Nephron (organoid): ENCODE data around the gene VAV2.
A peak's percentile ranks its signal among the peaks of the same experiment; 100 is the strongest.

ENCODE experiments used
- H3K27ac Mint-ChIP-seq, 3 experiments: 2 replicates each; pipeline ENCODE4 v1.8.0; 2020; ENCODE audit warnings: mixed read lengths in 3 of 3, mild to moderate bottlenecking in 2 of 3, moderate library complexity in 1 of 3
- H3K27me3 Mint-ChIP-seq: 2 replicates; pipeline ENCODE4 v1.8.0; 2021; ENCODE audit warnings: low read depth, mild to moderate bottlenecking, moderate library complexity, mixed read lengths
- H3K36me3 Mint-ChIP-seq: 2 replicates; pipeline ENCODE4 v1.8.0; 2020; ENCODE audit warnings: low read depth, mixed read lengths
- H3K4me1 Mint-ChIP-seq: 2 replicates; pipeline ENCODE4 v1.8.0; 2020; ENCODE audit warnings: mixed read lengths
- H3K4me3 Mint-ChIP-seq, 3 experiments: 2 replicates each; pipeline ENCODE4 v1.8.0; 2020; ENCODE audit warnings: mild to moderate bottlenecking in 3 of 3, mixed read lengths in 3 of 3, moderate library complexity in 2 of 3
- H3K9me3 Mint-ChIP-seq: 2 replicates; pipeline ENCODE4 v1.8.0; 2020; ENCODE audit warnings: mixed read lengths
- TF ChIP-seq, protein P1 (sequence below), 3 experiments: fragments of 200-600 bp; sonication (generic); IDR thresholded peaks; one replicate each; pipeline ENCODE4 v1.5.0; 2021; ENCODE audit warnings: antibody characterized with exemption in 3 of 3; ENCODE audit not compliant: unreplicated experiment in 3 of 3

Gene VAV2

GRCh38 chr9:133821601-133822429, 170.3 kb downstream of the VAV2 start:
- H3K36me3 Mint-ChIP-seq, result peaks cover 15% of the 10 kb centered on the region
- H3K4me1 Mint-ChIP-seq, result peaks cover 54% of the 10 kb centered on the region
- H3K27me3 Mint-ChIP-seq, result peaks cover 15% of the 10 kb centered on the region
- no peaks in the 10 kb centered on the region for H3K9me3 Mint-ChIP-seq
- H3K27ac Mint-ChIP-seq, result peak overlapping the region; percentile 78 to 83 (median 82)
- peak overlapping the region in 2 of 3 experiments; percentile 34 to 35 for H3K4me3 Mint-ChIP-seq
- TF ChIP-seq, protein P1, sequence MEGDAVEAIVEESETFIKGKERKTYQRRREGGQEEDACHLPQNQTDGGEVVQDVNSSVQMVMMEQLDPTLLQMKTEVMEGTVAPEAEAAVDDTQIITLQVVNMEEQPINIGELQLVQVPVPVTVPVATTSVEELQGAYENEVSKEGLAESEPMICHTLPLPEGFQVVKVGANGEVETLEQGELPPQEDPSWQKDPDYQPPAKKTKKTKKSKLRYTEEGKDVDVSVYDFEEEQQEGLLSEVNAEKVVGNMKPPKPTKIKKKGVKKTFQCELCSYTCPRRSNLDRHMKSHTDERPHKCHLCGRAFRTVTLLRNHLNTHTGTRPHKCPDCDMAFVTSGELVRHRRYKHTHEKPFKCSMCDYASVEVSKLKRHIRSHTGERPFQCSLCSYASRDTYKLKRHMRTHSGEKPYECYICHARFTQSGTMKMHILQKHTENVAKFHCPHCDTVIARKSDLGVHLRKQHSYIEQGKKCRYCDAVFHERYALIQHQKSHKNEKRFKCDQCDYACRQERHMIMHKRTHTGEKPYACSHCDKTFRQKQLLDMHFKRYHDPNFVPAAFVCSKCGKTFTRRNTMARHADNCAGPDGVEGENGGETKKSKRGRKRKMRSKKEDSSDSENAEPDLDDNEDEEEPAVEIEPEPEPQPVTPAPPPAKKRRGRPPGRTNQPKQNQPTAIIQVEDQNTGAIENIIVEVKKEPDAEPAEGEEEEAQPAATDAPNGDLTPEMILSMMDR (IDR thresholded peaks at IDR 0.05; ENCODE audit: unreplicated experiment in 3 of 3), result no peak

- peak overlapping the region in 1 of 3 experiments; percentile 32 for H3K27ac Mint-ChIP-seq
These were observed 172.2 kb downstream of the VAV2 start for GRCh38 chr9:133819923-133820322.

GRCh38 chr9:133818444-133818843, 173.7 kb downstream of the VAV2 start:
- H3K9me3 Mint-ChIP-seq, result no peaks in the 10 kb centered on the region
- H3K27ac Mint-ChIP-seq, result no peak overlapping the region
- peaks cover 58% of the 10 kb centered on the region for H3K4me1 Mint-ChIP-seq
- H3K4me3 Mint-ChIP-seq, result no peak overlapping the region
- H3K27me3 Mint-ChIP-seq, result peaks cover 5% of the 10 kb centered on the region
- H3K36me3 Mint-ChIP-seq, result peaks cover 21% of the 10 kb centered on the region
- TF ChIP-seq, protein P1 (IDR thresholded peaks at IDR 0.05; ENCODE audit: unreplicated experiment in 3 of 3), result no peak

More at GRCh38 chr9:133819923-133820322, 172.2 kb downstream of the VAV2 start:
- H3K36me3 Mint-ChIP-seq, result peaks cover 21% of the 10 kb centered on the region
- TF ChIP-seq, protein P1 (IDR thresholded peaks at IDR 0.05; ENCODE audit: unreplicated experiment in 3 of 3), result no peak
- H3K4me3 Mint-ChIP-seq, result no peak overlapping the region
- peaks cover 53% of the 10 kb centered on the region for H3K4me1 Mint-ChIP-seq
- no peaks in the 10 kb centered on the region for H3K9me3 Mint-ChIP-seq
- peaks cover 8% of the 10 kb centered on the region for H3K27me3 Mint-ChIP-seq

DNA sequence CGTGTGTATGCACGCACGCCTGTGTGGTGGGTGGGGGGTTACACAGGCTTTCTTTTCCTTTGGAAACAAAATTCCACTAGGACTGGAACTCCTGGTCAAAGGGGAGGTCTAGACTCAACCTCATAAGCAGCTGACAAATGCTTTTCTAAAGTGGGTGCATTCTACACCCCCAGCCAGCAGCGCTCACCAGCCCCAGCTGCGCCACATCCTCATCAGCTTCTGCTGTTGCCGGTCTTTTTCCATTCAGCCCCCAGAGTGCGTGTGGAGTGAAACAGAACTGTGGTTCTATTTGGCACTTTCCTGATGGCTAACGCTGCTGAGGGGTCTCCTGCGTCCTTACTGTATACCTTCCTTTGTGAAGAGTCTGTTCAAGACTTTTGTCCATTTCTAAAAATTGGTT, 176.3 kb downstream of the VAV2 start:
- Mint-ChIP-seq H3K36me3 (peaks cover 21% of the 10 kb centered on the region), H3K27me3 (no peaks in the 10 kb centered on the region), H3K4me1 (peaks cover 34% of the 10 kb centered on the region), H3K4me3 (no peak overlapping the region), H3K9me3 (no peaks in the 10 kb centered on the region), H3K27ac (no peak overlapping the region)
- TF ChIP-seq, protein P1 (IDR thresholded peaks at IDR 0.05; ENCODE audit: unreplicated experiment in 3 of 3), result no peak

- H3K9me3 Mint-ChIP-seq, result no peaks in the 10 kb centered on the region
- H3K27ac Mint-ChIP-seq, result peak overlapping the region; percentile 34 to 58 (median 57)
- H3K27me3 Mint-ChIP-seq, result no peaks in the 10 kb centered on the region
- peaks cover 30% of the 10 kb centered on the region for H3K4me1 Mint-ChIP-seq
- H3K4me3 Mint-ChIP-seq, result no peak overlapping the region
- peaks cover 21% of the 10 kb centered on the region for H3K36me3 Mint-ChIP-seq
- TF ChIP-seq, protein P1 (IDR thresholded peaks at IDR 0.05; ENCODE audit: unreplicated experiment in 3 of 3), result no peak
These were observed 177.4 kb downstream of the VAV2 start for GRCh38 chr9:133814586-133815208.
